ENCODE measurements around the gene PCLAF. TPM values are rescaled to one million over a fixed set of nuclear protein-coding genes. Genes with fewer than 3 reads are reported as not detected.
A peak's percentile ranks its signal among the peaks of the same experiment; 100 is the strongest.
"Not testable (repeated sequence)": the region's sequence is repeated elsewhere in the genome, so short reads cannot be mapped to it uniquely, and the experiment has no call there.

The PCLAF gene
- polyA plus RNA-seq, 1 donor (not counting 4 experiments of a cell fraction or from before 2014, with no cell fraction given) = 55.0 TPM

GRCh38 chr15:64379216-64379960, 1.9 kb downstream of the PCLAF start:
- Histone ChIP-seq H2AFZ (ENCODE audit: control insufficient read depth, low read length) (no peak overlapping the region), H3K27ac (ENCODE audit: control insufficient read depth, insufficient read depth, low read length) (no peak overlapping the region), H3K79me2 (ENCODE audit: control insufficient read depth, insufficient read depth, low read length) (peaks cover 12% of the 10 kb centered on the region), H4K20me1 (ENCODE audit: control insufficient read depth, extremely low read depth, insufficient read depth, low read length) (no peaks in the 10 kb centered on the region), H3K36me3 (ENCODE audit: control insufficient read depth in 2 of 2, extremely low read depth in 1 of 2, insufficient read depth in 2 of 2, low read length in 2 of 2) (no peaks in the 10 kb centered on the region), H3K4me3 (ENCODE audit: control insufficient read depth in 2 of 3, extremely low read depth in 1 of 3, insufficient read depth in 2 of 3, low read depth in 1 of 3, low read length in 3 of 3) (no peak overlapping the region), H3K9me1 (ENCODE audit: control insufficient read depth, extremely low read depth, insufficient read depth, low read length) (no peaks in the 10 kb centered on the region), H3K4me1 (ENCODE audit: control insufficient read depth, extremely low read depth, insufficient read depth, low read length) (peaks cover 9% of the 10 kb centered on the region), H3K4me2 (ENCODE audit: control insufficient read depth, extremely low read depth, insufficient read depth, low read depth, low read length) (peak overlapping the region; percentile 7), H3K9ac (ENCODE audit: control insufficient read depth, extremely low read depth, insufficient read depth, low read length) (no peak overlapping the region), H3K27me3 (ENCODE audit: control insufficient read depth, extremely low read depth, insufficient read depth, low read length) (no peaks in the 10 kb centered on the region), H3K9me3 (ENCODE audit: control insufficient read depth, low read depth, low read length) (no peaks in the 10 kb centered on the region)
- DNase-seq (ENCODE audit: low read depth, low spot score) (no peak), FAIRE-seq (no peak)
- TF ChIP-seq, protein P1, sequence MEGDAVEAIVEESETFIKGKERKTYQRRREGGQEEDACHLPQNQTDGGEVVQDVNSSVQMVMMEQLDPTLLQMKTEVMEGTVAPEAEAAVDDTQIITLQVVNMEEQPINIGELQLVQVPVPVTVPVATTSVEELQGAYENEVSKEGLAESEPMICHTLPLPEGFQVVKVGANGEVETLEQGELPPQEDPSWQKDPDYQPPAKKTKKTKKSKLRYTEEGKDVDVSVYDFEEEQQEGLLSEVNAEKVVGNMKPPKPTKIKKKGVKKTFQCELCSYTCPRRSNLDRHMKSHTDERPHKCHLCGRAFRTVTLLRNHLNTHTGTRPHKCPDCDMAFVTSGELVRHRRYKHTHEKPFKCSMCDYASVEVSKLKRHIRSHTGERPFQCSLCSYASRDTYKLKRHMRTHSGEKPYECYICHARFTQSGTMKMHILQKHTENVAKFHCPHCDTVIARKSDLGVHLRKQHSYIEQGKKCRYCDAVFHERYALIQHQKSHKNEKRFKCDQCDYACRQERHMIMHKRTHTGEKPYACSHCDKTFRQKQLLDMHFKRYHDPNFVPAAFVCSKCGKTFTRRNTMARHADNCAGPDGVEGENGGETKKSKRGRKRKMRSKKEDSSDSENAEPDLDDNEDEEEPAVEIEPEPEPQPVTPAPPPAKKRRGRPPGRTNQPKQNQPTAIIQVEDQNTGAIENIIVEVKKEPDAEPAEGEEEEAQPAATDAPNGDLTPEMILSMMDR (optimal IDR thresholded peaks at IDR 0.05 in 1 of 3, IDR thresholded peaks at IDR 0.05 in 1 of 3, conservative IDR thresholded peaks at IDR 0.05 in 1 of 3; ENCODE audit: extremely low read depth in 1 of 3, insufficient read depth in 2 of 3, low read length in 3 of 3) = no peak
- TF ChIP-seq EZH2 (IDR thresholded peaks at IDR 0.05; ENCODE audit: low read length) = no peak
- dilution Hi-C loops (cut with MboI; ENCODE audit: extremely low pct_ligation_motif_present, low sequenced_read_pairs) = no loop called here

GRCh38 chr15:64373360-64373759, 7.9 kb downstream of the PCLAF start:
- no peaks in the 10 kb centered on the region for H3K36me3 ChIP-seq (ENCODE audit: control insufficient read depth in 2 of 2, extremely low read depth in 1 of 2, insufficient read depth in 2 of 2, low read length in 2 of 2)
- no peaks in the 10 kb centered on the region for H3K9me3 ChIP-seq (ENCODE audit: control insufficient read depth, low read depth, low read length)
- FAIRE-seq (no peak), DNase-seq (ENCODE audit: low read depth, low spot score) (no peak)
- no peak for TF ChIP-seq EZH2 (IDR thresholded peaks at IDR 0.05; ENCODE audit: low read length)
- TF ChIP-seq, protein P1 (optimal IDR thresholded peaks at IDR 0.05 in 1 of 3, IDR thresholded peaks at IDR 0.05 in 1 of 3, conservative IDR thresholded peaks at IDR 0.05 in 1 of 3; ENCODE audit: extremely low read depth in 1 of 3, insufficient read depth in 2 of 3, low read length in 3 of 3) = no peak
- no peak overlapping the region for H3K4me3 ChIP-seq (ENCODE audit: control insufficient read depth in 2 of 3, extremely low read depth in 1 of 3, insufficient read depth in 2 of 3, low read depth in 1 of 3, low read length in 3 of 3)
- H3K79me2 ChIP-seq (ENCODE audit: control insufficient read depth, insufficient read depth, low read length) = no peaks in the 10 kb centered on the region
- H3K27me3 ChIP-seq (ENCODE audit: control insufficient read depth, extremely low read depth, insufficient read depth, low read length) = no peaks in the 10 kb centered on the region
- H4K20me1 ChIP-seq (ENCODE audit: control insufficient read depth, extremely low read depth, insufficient read depth, low read length) = no peaks in the 10 kb centered on the region
- no peak overlapping the region for H3K9ac ChIP-seq (ENCODE audit: control insufficient read depth, extremely low read depth, insufficient read depth, low read length)
- dilution Hi-C loops (cut with MboI; ENCODE audit: extremely low pct_ligation_motif_present, low sequenced_read_pairs) = no loop called here
- no peak overlapping the region for H3K4me2 ChIP-seq (ENCODE audit: control insufficient read depth, extremely low read depth, insufficient read depth, low read depth, low read length)
- H2AFZ ChIP-seq (ENCODE audit: control insufficient read depth, low read length) = no peak overlapping the region
- no peak overlapping the region for H3K27ac ChIP-seq (ENCODE audit: control insufficient read depth, insufficient read depth, low read length)
- H3K9me1 ChIP-seq (ENCODE audit: control insufficient read depth, extremely low read depth, insufficient read depth, low read length) = no peaks in the 10 kb centered on the region
- no peaks in the 10 kb centered on the region for H3K4me1 ChIP-seq (ENCODE audit: control insufficient read depth, extremely low read depth, insufficient read depth, low read length)

DNA sequence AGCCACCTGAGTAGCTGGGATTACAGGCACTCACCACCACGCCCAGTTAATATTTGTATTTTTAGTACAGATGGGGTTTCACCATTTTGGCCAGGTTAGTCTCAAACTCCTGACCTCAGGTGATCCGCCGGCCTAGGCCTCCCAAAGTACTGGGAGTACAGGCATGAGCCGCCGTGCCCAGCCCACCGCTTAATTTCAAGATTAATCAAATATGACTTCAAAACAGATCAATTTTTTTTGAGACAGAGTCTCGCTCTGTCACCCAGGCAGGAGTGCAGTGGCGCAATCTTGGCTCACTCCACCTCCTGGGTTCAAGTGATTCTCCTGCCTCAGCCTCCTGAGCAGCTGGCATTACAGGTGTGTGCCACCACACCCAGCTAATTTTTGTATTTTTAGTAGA, 9.9 kb downstream of the PCLAF start:
- H3K9me1 ChIP-seq (ENCODE audit: control insufficient read depth, extremely low read depth, insufficient read depth, low read length); H3K27ac ChIP-seq (ENCODE audit: control insufficient read depth, insufficient read depth, low read length); H3K9me3 ChIP-seq (ENCODE audit: control insufficient read depth, low read depth, low read length); FAIRE-seq; DNase-seq (ENCODE audit: low read depth, low spot score); H3K27me3 ChIP-seq (ENCODE audit: control insufficient read depth, extremely low read depth, insufficient read depth, low read length); H4K20me1 ChIP-seq (ENCODE audit: control insufficient read depth, extremely low read depth, insufficient read depth, low read length); H3K4me2 ChIP-seq (ENCODE audit: control insufficient read depth, extremely low read depth, insufficient read depth, low read depth, low read length); H2AFZ ChIP-seq (ENCODE audit: control insufficient read depth, low read length); H3K79me2 ChIP-seq (ENCODE audit: control insufficient read depth, insufficient read depth, low read length); H3K4me3 ChIP-seq (ENCODE audit: control insufficient read depth in 2 of 3, extremely low read depth in 1 of 3, insufficient read depth in 2 of 3, low read depth in 1 of 3, low read length in 3 of 3); H3K9ac ChIP-seq (ENCODE audit: control insufficient read depth, extremely low read depth, insufficient read depth, low read length); dilution Hi-C loops (cut with MboI; ENCODE audit: extremely low pct_ligation_motif_present, low sequenced_read_pairs); H3K36me3 ChIP-seq (ENCODE audit: control insufficient read depth in 2 of 2, extremely low read depth in 1 of 2, insufficient read depth in 2 of 2, low read length in 2 of 2); H3K4me1 ChIP-seq (ENCODE audit: control insufficient read depth, extremely low read depth, insufficient read depth, low read length): not testable (repeated sequence)

All from keratinocyte (primary cell).